ENCODE measurements around the gene RANBP9. TPM values are rescaled to one million over a fixed set of nuclear protein-coding genes. Genes with fewer than 3 reads are reported as not detected.

RANBP9 gene
- total RNA-seq, 2 donors from 2014 or later = 28.4 TPM

DNA sequence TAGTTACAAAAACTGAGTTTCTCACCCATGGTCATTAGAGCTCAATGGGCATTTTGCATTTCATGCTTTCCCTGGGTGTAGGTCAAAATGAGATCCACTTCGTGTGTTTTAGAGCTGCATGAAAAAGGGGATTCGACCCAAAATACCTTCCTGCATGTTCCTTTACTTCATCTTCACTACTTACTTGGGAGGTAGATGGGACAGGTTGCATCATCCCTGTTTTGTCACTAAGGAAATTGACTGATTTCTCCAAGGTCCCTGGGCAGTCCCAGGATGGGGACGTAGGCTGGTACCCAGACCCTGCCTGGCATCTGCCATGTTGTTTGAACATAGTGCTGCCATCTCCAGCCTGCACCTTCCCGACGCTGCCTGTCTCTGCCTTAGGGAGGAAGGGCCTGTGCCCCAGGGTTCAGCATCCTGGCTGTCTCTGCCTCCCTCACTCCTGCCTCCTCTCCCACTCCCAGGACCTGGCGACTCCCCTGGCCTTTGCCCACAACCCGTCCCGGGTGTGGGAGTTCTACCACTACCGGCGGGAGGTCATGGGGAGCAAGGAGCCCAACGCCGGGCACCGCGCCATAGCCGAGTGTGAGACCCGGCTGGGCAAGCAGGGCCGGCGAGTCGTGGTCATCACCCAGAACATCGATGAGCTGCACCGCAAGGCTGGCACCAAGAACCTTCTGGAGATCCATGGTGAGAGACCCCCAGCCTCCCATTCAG, 120.3 kb downstream of the RANBP9 start:
- Histone ChIP-seq H3K27me3 (no peaks in the 10 kb centered on the region), H3K27ac (no peak overlapping the region), H3K4me3 (no peak overlapping the region), H3K9me3 (no peaks in the 10 kb centered on the region), H3K4me1 (peaks cover 0 to 13% of the 10 kb centered on the region in 2 donors), H3K36me3 (peaks cover 69% of the 10 kb centered on the region)
- TF ChIP-seq, protein P1, sequence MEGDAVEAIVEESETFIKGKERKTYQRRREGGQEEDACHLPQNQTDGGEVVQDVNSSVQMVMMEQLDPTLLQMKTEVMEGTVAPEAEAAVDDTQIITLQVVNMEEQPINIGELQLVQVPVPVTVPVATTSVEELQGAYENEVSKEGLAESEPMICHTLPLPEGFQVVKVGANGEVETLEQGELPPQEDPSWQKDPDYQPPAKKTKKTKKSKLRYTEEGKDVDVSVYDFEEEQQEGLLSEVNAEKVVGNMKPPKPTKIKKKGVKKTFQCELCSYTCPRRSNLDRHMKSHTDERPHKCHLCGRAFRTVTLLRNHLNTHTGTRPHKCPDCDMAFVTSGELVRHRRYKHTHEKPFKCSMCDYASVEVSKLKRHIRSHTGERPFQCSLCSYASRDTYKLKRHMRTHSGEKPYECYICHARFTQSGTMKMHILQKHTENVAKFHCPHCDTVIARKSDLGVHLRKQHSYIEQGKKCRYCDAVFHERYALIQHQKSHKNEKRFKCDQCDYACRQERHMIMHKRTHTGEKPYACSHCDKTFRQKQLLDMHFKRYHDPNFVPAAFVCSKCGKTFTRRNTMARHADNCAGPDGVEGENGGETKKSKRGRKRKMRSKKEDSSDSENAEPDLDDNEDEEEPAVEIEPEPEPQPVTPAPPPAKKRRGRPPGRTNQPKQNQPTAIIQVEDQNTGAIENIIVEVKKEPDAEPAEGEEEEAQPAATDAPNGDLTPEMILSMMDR (IDR thresholded peaks at IDR 0.05) = no peak
- no peak for DNase-seq (ENCODE audit: low spot score)

DNA sequence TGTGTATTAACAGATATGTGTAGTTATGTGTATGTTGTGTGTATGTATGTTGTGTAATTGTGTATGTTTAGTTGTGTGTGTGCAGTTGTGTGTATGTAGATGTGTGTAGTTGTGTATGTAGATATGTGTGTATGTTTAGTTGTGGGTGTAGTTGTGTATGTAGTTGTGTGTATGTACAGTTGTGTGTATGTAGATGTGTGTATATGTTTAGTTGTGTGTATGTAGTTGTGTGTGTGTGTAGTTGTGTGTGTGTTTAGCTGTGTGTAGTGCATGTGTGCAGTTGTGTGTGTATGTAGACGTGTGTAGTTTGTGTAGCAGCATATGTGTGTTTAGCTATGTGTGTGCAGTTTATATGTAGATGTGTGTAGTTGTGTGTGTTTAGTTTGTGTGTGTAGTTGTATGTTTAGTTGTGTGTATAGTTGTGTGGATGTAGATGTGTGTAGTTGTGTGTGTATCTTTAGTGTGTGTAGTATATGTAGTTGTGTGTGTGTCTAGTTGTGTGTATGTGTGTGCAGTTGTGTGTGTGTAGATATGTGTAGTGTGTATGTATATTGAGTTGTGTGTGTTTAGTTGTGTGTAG, 121.0 kb downstream of the RANBP9 start:
- TF ChIP-seq, protein P1 (IDR thresholded peaks at IDR 0.05) = no peak
- H3K4me3 ChIP-seq = no peak overlapping the region
- no peak overlapping the region for H3K27ac ChIP-seq
- no peak for DNase-seq (ENCODE audit: low spot score)
- H3K27me3 ChIP-seq = no peaks in the 10 kb centered on the region
- H3K4me1 ChIP-seq = peaks cover 0 to 13% of the 10 kb centered on the region in 2 donors
- no peaks in the 10 kb centered on the region for H3K9me3 ChIP-seq
- peaks cover 62% of the 10 kb centered on the region for H3K36me3 ChIP-seq

DNA sequence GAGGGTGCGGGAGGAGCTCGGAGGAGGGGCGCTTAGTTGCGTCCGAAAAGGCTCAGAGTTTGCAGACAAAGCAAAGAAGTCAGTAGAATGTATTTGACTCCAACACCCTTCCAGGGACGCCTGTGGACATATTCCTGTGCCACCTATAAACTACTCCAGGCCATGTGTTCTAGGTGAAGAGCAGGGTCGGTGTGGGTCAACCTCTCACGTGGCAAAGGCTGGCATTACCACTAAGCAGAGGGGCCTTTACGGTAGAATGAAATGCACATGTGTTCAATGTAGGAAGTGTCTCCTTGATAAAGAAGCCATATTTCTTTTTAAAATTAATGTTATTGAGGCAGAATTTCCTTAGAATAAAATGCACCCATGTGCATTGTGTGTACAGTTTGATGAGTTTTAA, 121.8 kb downstream of the RANBP9 start:
- H3K9me3 ChIP-seq = no peaks in the 10 kb centered on the region
- TF ChIP-seq, protein P1 (IDR thresholded peaks at IDR 0.05) = no peak
- DNase-seq (ENCODE audit: low spot score) = no peak

DNA sequence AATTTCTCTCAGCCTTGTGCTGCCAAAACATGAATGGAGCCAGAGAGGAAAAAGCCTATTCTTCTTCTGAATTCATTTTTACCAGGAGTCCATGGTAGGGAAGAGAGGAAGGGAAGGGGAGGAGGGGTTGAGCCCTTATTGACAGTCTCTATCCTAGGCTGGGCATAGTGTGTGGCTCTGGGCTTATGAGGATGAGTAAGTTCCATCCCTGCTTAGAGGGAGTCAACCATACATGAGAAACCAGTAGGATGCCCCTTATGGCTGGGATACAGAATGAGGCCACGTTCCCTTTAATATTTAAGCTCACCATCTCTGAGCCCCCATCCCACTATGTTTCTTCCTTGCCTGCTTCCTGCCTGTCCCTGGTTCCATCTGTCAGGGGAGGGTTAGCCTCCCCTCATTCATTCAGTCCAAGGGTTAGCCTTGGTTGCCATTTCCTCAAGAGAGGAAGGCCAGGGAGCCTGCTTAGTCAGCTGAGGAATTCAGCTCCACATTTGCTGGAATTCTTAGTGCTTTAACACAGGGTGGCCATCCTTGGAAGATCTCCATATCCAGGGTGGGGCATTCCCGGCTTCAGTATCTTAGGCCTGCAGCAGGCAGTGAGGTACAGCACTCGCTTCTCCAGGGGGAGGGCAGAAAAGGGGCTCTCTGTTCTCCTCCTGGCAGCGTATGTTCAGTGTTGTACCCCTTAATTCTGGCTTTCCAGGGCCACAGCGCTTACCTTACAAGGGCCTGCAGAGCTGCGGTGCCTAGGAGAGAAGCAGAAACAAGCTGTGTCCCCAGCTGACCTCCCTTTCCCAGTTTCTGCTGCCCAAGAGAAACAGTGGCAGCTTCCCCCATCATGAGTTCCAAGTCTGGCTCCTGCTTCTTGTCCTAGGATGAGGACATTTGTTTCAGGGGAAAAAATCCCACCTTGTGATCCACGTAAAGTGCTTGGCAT, 124.8 kb downstream of the RANBP9 start:
- no peak for DNase-seq (ENCODE audit: low spot score)
- H3K27me3 ChIP-seq = no peaks in the 10 kb centered on the region
- H3K36me3 ChIP-seq = peaks cover 43% of the 10 kb centered on the region
- peaks cover 0 to 13% of the 10 kb centered on the region in 2 donors for H3K4me1 ChIP-seq
- TF ChIP-seq, protein P1 (IDR thresholded peaks at IDR 0.05) = no peak
- no peak overlapping the region for H3K27ac ChIP-seq
- no peaks in the 10 kb centered on the region for H3K9me3 ChIP-seq
- no peak overlapping the region for H3K4me3 ChIP-seq

More for the DNA sequence above, 121.8 kb downstream of the RANBP9 start:
- H3K27ac ChIP-seq = no peak overlapping the region
- H3K4me1 ChIP-seq = peaks cover 0 to 13% of the 10 kb centered on the region in 2 donors
- no peaks in the 10 kb centered on the region for H3K27me3 ChIP-seq
- H3K36me3 ChIP-seq = peaks cover 61% of the 10 kb centered on the region
- no peak overlapping the region for H3K4me3 ChIP-seq

DNA sequence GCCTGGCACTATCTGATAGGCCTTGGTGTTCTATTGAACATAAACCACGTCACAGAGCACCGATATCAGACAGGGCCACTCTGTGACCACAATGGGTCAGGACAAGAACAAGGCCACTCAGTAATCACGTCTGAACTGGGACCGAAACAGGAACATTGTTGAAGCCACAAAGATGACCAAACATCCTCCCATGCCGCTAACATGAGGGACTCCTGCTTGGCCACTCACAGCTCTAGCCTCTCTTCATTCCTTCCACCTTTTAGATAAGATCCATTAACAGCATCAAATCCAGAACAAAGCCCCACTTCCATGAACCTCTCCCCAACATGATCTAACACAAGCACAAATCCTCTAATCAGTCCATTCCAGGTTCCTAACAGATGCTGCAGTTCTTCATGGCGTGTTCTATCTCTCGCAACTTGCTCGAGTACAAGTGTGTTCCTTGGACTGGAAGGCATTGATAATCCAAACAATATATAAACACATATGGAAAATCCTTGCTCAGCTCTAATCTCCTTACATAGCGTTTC, 129.9 kb downstream of the RANBP9 start:
- TF ChIP-seq, protein P1 (IDR thresholded peaks at IDR 0.05) = no peak
- no peak overlapping the region for H3K27ac ChIP-seq
- H3K36me3 ChIP-seq = peaks cover 24% of the 10 kb centered on the region
- H3K9me3 ChIP-seq = peaks cover 0 to 4% of the 10 kb centered on the region in 2 donors
- peaks cover 0 to under 1% of the 10 kb centered on the region in 2 donors for H3K4me1 ChIP-seq
- H3K4me3 ChIP-seq = no peak overlapping the region
- no peak for DNase-seq (ENCODE audit: low spot score)
- no peaks in the 10 kb centered on the region for H3K27me3 ChIP-seq
